Measurements from ENCODE around the gene PCSK7. TPM values are rescaled to one million over a fixed set of nuclear protein-coding genes. Genes with fewer than 3 reads are reported as not detected.

PCSK7 gene
- polyA plus RNA-seq (32.9 to 48.6 TPM (median 35.4 TPM) in 3 replicates), polyA minus RNA-seq (54.1 to 67.0 TPM (median 58.0 TPM) in 3 replicates)
- 15.4 TPM for polyA plus RNA-seq (2011; ENCODE audit: low read depth)
- polyA plus RNA-seq (2011; cell fraction: cytosol; rRNA removed) = 21.9 and 32.8 TPM in 2 replicates
- 113 and 135 TPM in 2 replicates for polyA plus RNA-seq (2011; cell fraction: nucleus; rRNA removed)
- polyA plus RNA-seq (2012; ENCODE audit: low replicate concordance) = 23.6 and 36.6 TPM in 2 replicates
- 55.1 TPM for polyA minus RNA-seq (2011; cell fraction: cytosol; rRNA and poly(A)+ RNA removed)
- polyA minus RNA-seq (2011; cell fraction: nucleus; rRNA and poly(A)+ RNA removed) = 59.5 and 89.2 TPM in 2 replicates

GRCh38 chr11:117231842-117232091 lies at the start of gene PCSK7:
PCSK7 (minus strand) TSS chr11:117232073; CDS start chr11:117229844, 2,229 bp downstream.
- H4K20me1 ChIP-seq (ENCODE audit: control insufficient read depth, extremely low read depth, insufficient read depth, low read length) = no peaks in the 10 kb centered on the region
- peak within 1 kb of the TSS; percentile 86 for H3K27ac ChIP-seq (ENCODE audit: control insufficient read depth, insufficient read depth, low read length)
- peaks cover 20% of the 10 kb centered on the region for H3K4me1 ChIP-seq (ENCODE audit: control insufficient read depth, extremely low read depth, insufficient read depth, low read length)
- no peaks in the 10 kb centered on the region for H3K27me3 ChIP-seq (ENCODE audit: control insufficient read depth, extremely low read depth, insufficient read depth, low read length)
- TF ChIP-seq CTCF (optimal IDR thresholded peaks at IDR 0.05 in 1 of 3, IDR thresholded peaks at IDR 0.05 in 1 of 3, conservative IDR thresholded peaks at IDR 0.05 in 1 of 3; ENCODE audit: extremely low read depth in 1 of 3, insufficient read depth in 2 of 3, low read length in 3 of 3) (no peak), EZH2 (IDR thresholded peaks at IDR 0.05; ENCODE audit: low read length) (no peak)
- peak within 1 kb of the TSS; percentile 96 for H3K4me2 ChIP-seq (ENCODE audit: control insufficient read depth, extremely low read depth, insufficient read depth, low read depth, low read length)
- FAIRE-seq (no peak), DNase-seq (ENCODE audit: low read depth, low spot score) (no peak)
- peak within 1 kb of the TSS; percentile 99 for H2AFZ ChIP-seq (ENCODE audit: control insufficient read depth, low read length)
- peak within 1 kb of the TSS; percentile 83 for H3K9ac ChIP-seq (ENCODE audit: control insufficient read depth, extremely low read depth, insufficient read depth, low read length)
- dilution Hi-C loops (cut with MboI; ENCODE audit: extremely low pct_ligation_motif_present, low sequenced_read_pairs) = no loop called here
- no peaks in the 10 kb centered on the region for H3K9me1 ChIP-seq (ENCODE audit: control insufficient read depth, extremely low read depth, insufficient read depth, low read length)
- no peaks in the 10 kb centered on the region for H3K9me3 ChIP-seq (ENCODE audit: control insufficient read depth, low read depth, low read length)
- H3K79me2 ChIP-seq (ENCODE audit: control insufficient read depth, insufficient read depth, low read length) = peaks cover 43% of the 10 kb centered on the region
- H3K4me3 ChIP-seq (ENCODE audit: control insufficient read depth in 2 of 3, extremely low read depth in 1 of 3, insufficient read depth in 2 of 3, low read depth in 1 of 3, low read length in 3 of 3) = peak within 1 kb of the TSS; percentile 86 to 97 (median 92)
- H3K36me3 ChIP-seq (ENCODE audit: control insufficient read depth in 2 of 2, extremely low read depth in 1 of 2, insufficient read depth in 2 of 2, low read length in 2 of 2) = peaks cover 19 to 27% of the 10 kb centered on the region in 2 experiments

- peak; percentile 56 for DNase-seq (ENCODE audit: low read depth, low spot score)
- Histone ChIP-seq H3K9me1 (ENCODE audit: control insufficient read depth, extremely low read depth, insufficient read depth, low read length) (no peaks in the 10 kb centered on the region), H3K9me3 (ENCODE audit: control insufficient read depth, low read depth, low read length) (no peaks in the 10 kb centered on the region), H4K20me1 (ENCODE audit: control insufficient read depth, extremely low read depth, insufficient read depth, low read length) (peaks cover 2% of the 10 kb centered on the region), H3K4me3 (ENCODE audit: control insufficient read depth in 2 of 3, extremely low read depth in 1 of 3, insufficient read depth in 2 of 3, low read depth in 1 of 3, low read length in 3 of 3) (peak overlapping the region in 1 of 3 experiments; percentile 11), H3K27ac (ENCODE audit: control insufficient read depth, insufficient read depth, low read length) (peak overlapping the region; percentile 70), H3K4me1 (ENCODE audit: control insufficient read depth, extremely low read depth, insufficient read depth, low read length) (peaks cover 17% of the 10 kb centered on the region), H3K27me3 (ENCODE audit: control insufficient read depth, extremely low read depth, insufficient read depth, low read length) (no peaks in the 10 kb centered on the region), H3K36me3 (ENCODE audit: control insufficient read depth in 2 of 2, extremely low read depth in 1 of 2, insufficient read depth in 2 of 2, low read length in 2 of 2) (peaks cover 5 to 10% of the 10 kb centered on the region in 2 experiments), H3K4me2 (ENCODE audit: control insufficient read depth, extremely low read depth, insufficient read depth, low read depth, low read length) (peak overlapping the region; percentile 69), H2AFZ (ENCODE audit: control insufficient read depth, low read length) (peak overlapping the region; percentile 20), H3K79me2 (ENCODE audit: control insufficient read depth, insufficient read depth, low read length) (no peaks in the 10 kb centered on the region), H3K9ac (ENCODE audit: control insufficient read depth, extremely low read depth, insufficient read depth, low read length) (no peak overlapping the region)
- TF ChIP-seq EZH2 (IDR thresholded peaks at IDR 0.05; ENCODE audit: low read length) (no peak), CTCF (optimal IDR thresholded peaks at IDR 0.05 in 1 of 3, IDR thresholded peaks at IDR 0.05 in 1 of 3, conservative IDR thresholded peaks at IDR 0.05 in 1 of 3; ENCODE audit: extremely low read depth in 1 of 3, insufficient read depth in 2 of 3, low read length in 3 of 3) (no peak)
- peak; percentile 88 for FAIRE-seq
- dilution Hi-C loops (cut with MboI; ENCODE audit: extremely low pct_ligation_motif_present, low sequenced_read_pairs) = no loop called here
These were observed 49.3 kb upstream of the PCSK7 start for GRCh38 chr11:117281159-117281558.

Measured in keratinocyte (primary cell).